GM12872 (cell line): Measurements from ENCODE around the gene ACOT8.

Experiments
- TF ChIP-seq, protein P1 (sequence below): IDR thresholded peaks from 3 replicates; pipeline ENCODE4 v1.5.1; 2011; ENCODE audit warnings: low read depth, mild to moderate bottlenecking, low read length, moderate library complexity; ENCODE audit not compliant: insufficient read depth

The ACOT8 gene

DNA sequence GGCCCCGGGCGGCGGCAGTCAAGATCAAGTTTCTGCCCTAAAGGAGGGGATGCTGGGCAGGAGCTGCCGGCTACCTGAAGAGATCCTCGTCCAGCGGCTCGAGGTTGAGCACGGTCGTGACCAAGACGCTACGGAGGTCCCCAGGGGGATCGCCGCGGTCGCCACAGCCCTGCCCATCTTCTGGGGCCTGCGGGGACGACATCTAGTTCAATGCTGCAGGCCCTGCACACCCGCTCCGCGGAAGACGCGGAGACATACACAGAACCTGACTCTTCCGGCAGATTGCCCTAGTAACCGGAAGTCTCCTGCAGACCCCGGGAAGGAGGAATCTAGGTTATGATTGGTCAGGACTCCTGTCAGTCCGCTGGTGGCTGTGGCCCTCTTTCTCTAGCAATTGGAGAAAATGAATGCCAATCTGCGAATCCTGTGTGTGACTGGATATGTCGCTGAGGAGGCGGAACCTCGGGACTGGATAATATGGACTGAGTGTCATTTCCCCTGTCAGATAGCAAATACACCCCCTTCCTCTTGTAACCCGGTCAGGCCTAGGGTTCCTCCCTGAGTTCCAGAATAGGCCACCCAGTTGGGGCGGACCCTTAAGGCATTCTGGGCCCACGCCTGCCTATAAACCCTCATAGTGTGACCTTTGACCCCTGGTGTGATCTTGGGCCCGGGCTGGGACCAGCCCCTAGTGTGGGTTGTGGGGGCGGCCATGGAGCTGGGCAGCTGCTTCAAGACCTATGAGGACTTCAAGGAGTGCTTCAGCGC is at the start of gene ACOT8, which contains the start of gene ZSWIM3:
Gene ACOT8, minus strand, starts transcription at position 279 of the 768 bp plus-strand sequence. Its CDS starts 77 bp downstream, at position 202.
Gene ZSWIM3, plus strand, starts transcription at position 501 of the 768 bp plus-strand sequence. Its CDS starts 212 bp downstream, at position 713.
- TF ChIP-seq, protein P1, sequence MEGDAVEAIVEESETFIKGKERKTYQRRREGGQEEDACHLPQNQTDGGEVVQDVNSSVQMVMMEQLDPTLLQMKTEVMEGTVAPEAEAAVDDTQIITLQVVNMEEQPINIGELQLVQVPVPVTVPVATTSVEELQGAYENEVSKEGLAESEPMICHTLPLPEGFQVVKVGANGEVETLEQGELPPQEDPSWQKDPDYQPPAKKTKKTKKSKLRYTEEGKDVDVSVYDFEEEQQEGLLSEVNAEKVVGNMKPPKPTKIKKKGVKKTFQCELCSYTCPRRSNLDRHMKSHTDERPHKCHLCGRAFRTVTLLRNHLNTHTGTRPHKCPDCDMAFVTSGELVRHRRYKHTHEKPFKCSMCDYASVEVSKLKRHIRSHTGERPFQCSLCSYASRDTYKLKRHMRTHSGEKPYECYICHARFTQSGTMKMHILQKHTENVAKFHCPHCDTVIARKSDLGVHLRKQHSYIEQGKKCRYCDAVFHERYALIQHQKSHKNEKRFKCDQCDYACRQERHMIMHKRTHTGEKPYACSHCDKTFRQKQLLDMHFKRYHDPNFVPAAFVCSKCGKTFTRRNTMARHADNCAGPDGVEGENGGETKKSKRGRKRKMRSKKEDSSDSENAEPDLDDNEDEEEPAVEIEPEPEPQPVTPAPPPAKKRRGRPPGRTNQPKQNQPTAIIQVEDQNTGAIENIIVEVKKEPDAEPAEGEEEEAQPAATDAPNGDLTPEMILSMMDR: no peak

DNA sequence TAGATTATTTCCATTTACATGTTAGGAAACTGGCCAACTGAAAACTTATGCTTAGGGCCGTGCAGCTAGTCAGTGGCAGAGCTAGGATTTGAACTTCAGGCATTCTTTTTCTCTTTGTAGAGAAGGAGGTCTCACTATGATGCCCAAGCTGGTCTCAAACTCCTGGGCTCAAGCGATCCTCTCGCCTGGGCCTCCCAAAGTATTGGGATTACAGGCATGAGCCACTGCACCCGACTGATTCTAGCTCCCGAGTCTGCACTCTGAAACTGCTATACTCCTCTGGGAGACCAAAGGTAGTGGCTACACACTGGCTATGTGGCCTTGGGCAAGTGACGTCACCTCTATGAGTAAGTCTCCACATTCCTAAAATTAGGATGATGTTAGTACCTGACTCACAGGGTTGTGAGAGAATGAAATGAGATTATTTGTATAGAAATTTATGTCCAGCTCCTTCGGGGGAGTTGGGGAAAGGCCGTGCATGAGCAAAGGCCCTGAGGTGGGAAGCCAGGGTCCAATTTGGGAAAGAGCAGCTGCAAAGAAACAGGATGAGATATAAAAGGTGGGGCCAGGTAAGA is 48.4 kb upstream of the ACOT8 start:
- TF ChIP-seq, protein P1: no peak

DNA sequence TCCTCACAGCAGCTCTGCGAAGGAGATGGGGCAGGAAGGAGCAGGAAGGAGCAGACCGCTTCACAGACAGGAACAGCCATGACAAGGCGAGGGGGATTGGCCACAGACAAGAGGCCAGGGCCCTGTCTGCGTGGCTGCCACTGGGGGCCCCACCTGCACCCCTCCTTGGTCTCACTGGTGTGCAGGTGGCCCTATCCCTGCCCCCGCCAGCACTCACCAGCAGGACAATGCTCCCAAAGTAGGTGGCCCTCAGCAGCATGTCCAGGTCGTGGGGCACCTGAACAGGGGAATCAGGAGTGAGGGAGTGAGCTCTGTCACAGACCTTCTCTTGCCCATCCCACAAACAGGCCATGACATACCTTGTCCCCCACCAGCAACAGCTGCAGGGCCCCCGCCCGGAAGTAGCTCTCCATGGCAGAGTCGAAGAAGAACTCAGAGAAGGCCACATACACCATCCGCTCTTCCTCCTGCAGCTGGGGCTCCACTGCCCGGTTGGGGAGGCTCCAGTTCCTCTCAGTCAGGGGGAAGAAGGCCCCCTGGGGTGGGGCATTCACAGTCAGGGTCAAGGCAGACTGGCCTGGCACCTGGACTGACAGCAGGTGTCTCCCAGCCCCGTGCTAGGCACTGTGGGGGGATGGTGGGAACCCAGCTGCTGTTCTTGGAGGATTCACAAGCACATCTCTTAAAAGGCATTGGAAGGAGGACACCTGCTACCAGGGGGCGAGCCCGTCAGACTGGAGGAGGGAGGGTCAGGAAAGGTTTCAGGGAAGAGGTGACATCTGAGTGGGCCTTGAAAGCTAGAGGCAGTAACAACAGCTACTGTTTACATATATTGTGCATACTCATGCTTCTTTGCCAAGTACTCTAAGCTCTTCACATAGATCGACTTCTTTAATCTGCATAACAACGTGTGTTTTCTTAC is 47.7 kb upstream of the ACOT8 start:
- TF ChIP-seq, protein P1: no peak

DNA sequence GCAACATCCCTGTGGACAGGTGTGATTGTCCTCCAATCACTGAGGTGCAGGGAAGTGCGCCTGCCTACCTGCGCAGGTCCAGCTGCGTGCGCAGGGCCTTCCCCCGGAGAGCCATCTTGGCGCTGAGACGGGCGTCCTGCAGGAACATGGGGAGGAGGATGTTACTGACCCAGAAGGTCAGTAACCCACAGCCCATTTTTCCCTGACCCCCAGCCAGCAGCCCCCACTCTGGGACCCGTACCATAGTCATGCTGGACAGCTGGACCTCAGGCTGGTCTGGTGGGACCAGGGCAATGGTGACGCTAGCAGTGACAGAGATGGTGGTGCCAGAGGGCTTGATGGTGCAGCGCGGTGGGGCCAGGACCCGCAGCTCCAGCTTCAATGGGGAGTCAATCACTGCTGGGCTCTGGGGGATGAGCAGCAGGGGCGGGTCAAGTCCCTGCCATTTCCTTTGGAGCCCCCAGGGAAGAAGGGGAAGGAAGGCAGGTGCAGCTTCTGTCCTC is 45.1 kb upstream of the ACOT8 start:
- TF ChIP-seq, protein P1: no peak

DNA sequence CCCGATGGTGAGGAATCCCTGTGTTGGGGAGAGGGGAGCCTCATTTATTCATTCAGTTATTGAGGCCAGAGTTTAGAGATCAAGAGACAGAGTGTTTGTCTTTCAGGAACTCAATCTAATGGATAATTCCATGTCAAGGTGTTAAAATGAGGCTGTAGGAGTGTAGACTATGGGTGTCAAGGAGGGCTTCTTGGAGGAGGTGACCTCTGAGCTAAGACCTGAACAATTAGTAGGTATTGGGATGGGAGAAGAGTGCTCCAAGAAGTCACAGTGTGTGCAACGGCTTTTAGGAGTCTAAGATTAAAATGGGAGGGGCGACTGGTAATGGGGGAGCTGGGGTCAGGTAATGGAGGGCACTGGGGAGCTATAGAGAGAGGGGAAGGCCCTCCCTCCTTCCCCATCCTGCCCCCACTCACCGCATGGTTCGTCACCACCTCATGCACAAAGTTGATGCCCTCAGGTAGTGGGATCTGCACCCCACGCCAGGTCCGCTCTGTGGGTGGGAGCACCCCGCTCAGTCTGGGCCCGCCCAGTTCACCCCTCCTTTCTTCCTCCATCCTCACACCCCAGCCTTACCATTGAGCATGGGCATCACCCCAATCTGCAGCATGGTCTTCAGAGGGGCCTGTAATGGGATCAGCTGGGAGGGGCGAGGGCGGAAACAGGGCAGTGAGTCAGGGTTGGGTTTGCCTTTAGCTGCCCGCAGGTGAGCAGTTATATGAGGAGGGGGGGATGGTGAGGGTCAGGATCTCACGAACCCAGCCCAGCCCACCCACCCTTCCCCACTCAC is 42.0 kb upstream of the ACOT8 start:
- TF ChIP-seq, protein P1: no peak

DNA sequence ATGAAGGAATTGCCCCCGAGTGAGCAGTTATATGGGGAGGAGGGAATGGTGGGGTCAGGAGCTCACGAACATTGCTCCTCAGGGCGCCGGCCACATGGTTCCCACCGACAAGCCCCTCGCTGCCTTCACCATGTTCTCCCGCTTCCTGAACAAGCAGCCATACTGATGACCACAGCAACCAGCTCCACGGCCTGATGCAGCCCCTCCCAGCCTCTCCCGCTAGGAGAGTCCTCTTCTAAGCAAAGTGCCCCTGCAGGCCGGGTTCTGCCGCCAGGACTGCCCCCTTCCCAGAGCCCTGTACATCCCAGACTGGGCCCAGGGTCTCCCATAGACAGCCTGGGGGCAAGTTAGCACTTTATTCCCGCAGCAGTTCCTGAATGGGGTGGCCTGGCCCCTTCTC is 41.1 kb upstream of the ACOT8 start:
- TF ChIP-seq, protein P1: no peak
